ENCODE data around the gene RGS14. TPM values are rescaled to one million over a fixed set of nuclear protein-coding genes. Genes with fewer than 3 reads are reported as not detected.

RGS14 gene
- total RNA-seq, result 7.4 and 10.3 TPM in 2 replicates

GRCh38 chr5:177357459-177358351 lies at the start of gene RGS14:
TSS of gene RGS14 (plus strand) at chr5:177357924. CDS start at chr5:177358025, 101 bp downstream.

GRCh38 chr5:177311723-177312648 lies 45.7 kb upstream of the RGS14 start, which contains the start of gene MXD3:
TSS of gene MXD3 (minus strand) at chr5:177311898. CDS start at chr5:177311830, 68 bp downstream.

GRCh38 chr5:177351392-177352329 lies 6.1 kb upstream of the RGS14 start, which contains the start of gene LMAN2:
TSS of gene LMAN2 (minus strand) at chr5:177351668. CDS start at chr5:177351647, 21 bp downstream.

GRCh38 chr5:177384134-177384533 lies 26.4 kb downstream of the RGS14 start, which contains the start of gene SLC34A1:
TSS of gene SLC34A1 (plus strand) at chr5:177384434. CDS start at chr5:177385742, 1,308 bp downstream.

GRCh38 chr5:177399997-177400868 lies 42.5 kb downstream of the RGS14 start, which contains the start of gene PFN3:
TSS of gene PFN3 (minus strand) at chr5:177400661. CDS start at chr5:177400576, 85 bp downstream.

GRCh38 chr5:177409043-177409801 lies 51.5 kb downstream of the RGS14 start, which contains the start of gene F12:
TSS of gene F12 (minus strand) at chr5:177409564. CDS start at chr5:177409527, 37 bp downstream.

Other genes starting within 250 kb of the RGS14 start
- 75.9 and 83.3 TPM in 2 replicates for gene NSD1, start 224.2 kb upstream of the RGS14 start, total RNA-seq
- gene RAB24, start 54.2 kb upstream of the RGS14 start, total RNA-seq, result 11.1 and 11.8 TPM in 2 replicates
- 217 TPM in 2 replicates for gene PRELID1, start 54.1 kb upstream of the RGS14 start, total RNA-seq
- 14.4 and 22.3 TPM in 2 replicates for gene MXD3, start 46.0 kb upstream of the RGS14 start, total RNA-seq
- 255 and 380 TPM in 2 replicates for gene LMAN2, start 6.3 kb upstream of the RGS14 start, total RNA-seq
- gene SLC34A1, start 26.5 kb downstream of the RGS14 start, total RNA-seq, result not detected in 2 replicates
- gene PFN3, start 42.7 kb downstream of the RGS14 start, total RNA-seq, result not detected in 2 replicates
- gene F12, start 51.6 kb downstream of the RGS14 start, total RNA-seq, result 1.7 and 1.9 TPM in 2 replicates
- 30.7 and 38.6 TPM in 2 replicates for gene GRK6, start 68.8 kb downstream of the RGS14 start, total RNA-seq
- 8.9 and 11.9 TPM in 2 replicates for gene PRR7, start 88.9 kb downstream of the RGS14 start, total RNA-seq
- 204 and 221 TPM in 2 replicates for gene DBN1, start 115.7 kb downstream of the RGS14 start, total RNA-seq
- 82.6 and 90.2 TPM in 2 replicates for gene PDLIM7, start 139.7 kb downstream of the RGS14 start, total RNA-seq
- 0.86 and 2.8 TPM in 2 replicates for gene DOK3, start 151.9 kb downstream of the RGS14 start, total RNA-seq
- 72.4 and 90.8 TPM in 2 replicates for gene DDX41, start 159.0 kb downstream of the RGS14 start, total RNA-seq
- 21.1 and 30.5 TPM in 2 replicates for gene FAM193B, start 196.6 kb downstream of the RGS14 start, total RNA-seq
- gene TMED9, start 234.3 kb downstream of the RGS14 start, total RNA-seq, result 120 and 127 TPM in 2 replicates
- 23.3 and 27.5 TPM in 2 replicates for gene B4GALT7, start 242.2 kb downstream of the RGS14 start, total RNA-seq

Measured in thoracic aorta endothelial cell (primary cell).